VCaP (cell line): Measurements from ENCODE around the gene ZNF580.

Experiments used
- H3K27ac ChIP-seq: fragments of 450-650 bp; 2 replicates; pipeline ENCODE4 v1.5.1; 2017
- TF ChIP-seq, protein P1 (sequence below): fragments of 450-650 bp; conservative IDR thresholded peaks from 2 replicates; pipeline ENCODE4 v1.5.1; 2017; ENCODE audit warnings: mild to moderate bottlenecking, moderate library complexity

Gene ZNF580

DNA sequence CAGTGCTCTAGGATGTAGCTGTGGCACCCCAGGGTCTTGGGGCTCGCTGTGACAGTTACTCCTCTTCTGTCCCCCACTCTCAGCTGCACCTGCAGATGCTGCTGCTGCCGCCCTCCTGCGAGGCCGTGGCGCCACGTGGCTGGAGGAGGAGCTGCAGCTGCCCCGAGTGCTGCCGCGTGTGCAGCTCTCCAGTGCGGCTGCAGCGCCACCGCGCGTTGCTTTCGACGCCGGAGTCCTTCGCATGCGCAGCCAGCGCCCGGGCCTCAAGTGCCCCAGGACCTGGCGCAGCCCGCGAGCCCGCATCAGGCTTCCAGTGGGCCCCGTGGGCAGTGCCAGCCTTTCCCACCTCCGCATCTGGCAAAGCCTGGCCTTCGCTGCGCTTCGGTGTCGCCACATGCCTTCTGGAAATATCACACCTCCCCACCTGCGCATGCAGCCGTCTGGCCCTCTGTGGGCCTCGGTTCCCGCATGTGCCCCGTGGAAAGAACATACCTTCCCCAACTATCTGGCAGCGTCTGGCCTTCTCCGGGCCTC is 692 bp upstream of the ZNF580 start:
- H3K27ac ChIP-seq = peak overlapping the region; percentile 98
- TF ChIP-seq, protein P1, sequence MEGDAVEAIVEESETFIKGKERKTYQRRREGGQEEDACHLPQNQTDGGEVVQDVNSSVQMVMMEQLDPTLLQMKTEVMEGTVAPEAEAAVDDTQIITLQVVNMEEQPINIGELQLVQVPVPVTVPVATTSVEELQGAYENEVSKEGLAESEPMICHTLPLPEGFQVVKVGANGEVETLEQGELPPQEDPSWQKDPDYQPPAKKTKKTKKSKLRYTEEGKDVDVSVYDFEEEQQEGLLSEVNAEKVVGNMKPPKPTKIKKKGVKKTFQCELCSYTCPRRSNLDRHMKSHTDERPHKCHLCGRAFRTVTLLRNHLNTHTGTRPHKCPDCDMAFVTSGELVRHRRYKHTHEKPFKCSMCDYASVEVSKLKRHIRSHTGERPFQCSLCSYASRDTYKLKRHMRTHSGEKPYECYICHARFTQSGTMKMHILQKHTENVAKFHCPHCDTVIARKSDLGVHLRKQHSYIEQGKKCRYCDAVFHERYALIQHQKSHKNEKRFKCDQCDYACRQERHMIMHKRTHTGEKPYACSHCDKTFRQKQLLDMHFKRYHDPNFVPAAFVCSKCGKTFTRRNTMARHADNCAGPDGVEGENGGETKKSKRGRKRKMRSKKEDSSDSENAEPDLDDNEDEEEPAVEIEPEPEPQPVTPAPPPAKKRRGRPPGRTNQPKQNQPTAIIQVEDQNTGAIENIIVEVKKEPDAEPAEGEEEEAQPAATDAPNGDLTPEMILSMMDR = no peak

DNA sequence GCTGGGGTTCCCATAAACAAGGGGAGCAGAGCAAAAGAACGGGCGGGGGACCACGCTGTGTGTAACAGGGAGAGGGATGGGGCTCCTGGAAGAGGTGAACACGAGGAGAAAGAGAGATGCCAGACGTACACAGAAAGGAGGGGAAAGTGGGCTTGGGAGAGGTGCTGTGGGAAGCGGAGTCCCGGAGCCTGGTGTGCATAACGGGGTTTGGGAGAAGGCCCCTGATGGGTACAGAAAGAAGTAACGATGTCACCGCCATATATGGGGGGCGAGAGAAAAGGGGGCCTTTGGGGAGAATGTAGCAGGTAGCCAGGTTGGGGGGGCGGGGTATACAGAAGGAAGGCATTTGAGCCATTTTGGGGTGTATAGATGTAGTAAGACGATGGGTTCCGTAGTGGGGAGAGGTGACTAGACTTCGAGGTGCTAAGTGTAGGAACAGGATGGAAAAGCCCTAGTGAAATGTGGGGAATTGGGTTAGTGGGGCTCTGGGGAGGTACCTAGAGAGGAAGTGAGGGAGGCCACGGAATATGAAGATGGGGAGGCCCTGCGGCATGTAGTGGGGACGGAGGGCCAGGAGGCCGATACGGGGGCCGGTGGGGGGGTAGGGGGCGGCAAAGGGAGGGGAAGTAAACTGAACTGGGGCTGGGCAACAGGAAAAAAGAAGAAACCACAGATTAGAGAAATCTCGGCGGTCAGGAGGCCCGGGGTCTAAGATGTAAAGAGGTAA is 787 bp downstream of the ZNF580 start:
- peak overlapping the region; percentile 98 for H3K27ac ChIP-seq
- TF ChIP-seq, protein P1 = no peak

DNA sequence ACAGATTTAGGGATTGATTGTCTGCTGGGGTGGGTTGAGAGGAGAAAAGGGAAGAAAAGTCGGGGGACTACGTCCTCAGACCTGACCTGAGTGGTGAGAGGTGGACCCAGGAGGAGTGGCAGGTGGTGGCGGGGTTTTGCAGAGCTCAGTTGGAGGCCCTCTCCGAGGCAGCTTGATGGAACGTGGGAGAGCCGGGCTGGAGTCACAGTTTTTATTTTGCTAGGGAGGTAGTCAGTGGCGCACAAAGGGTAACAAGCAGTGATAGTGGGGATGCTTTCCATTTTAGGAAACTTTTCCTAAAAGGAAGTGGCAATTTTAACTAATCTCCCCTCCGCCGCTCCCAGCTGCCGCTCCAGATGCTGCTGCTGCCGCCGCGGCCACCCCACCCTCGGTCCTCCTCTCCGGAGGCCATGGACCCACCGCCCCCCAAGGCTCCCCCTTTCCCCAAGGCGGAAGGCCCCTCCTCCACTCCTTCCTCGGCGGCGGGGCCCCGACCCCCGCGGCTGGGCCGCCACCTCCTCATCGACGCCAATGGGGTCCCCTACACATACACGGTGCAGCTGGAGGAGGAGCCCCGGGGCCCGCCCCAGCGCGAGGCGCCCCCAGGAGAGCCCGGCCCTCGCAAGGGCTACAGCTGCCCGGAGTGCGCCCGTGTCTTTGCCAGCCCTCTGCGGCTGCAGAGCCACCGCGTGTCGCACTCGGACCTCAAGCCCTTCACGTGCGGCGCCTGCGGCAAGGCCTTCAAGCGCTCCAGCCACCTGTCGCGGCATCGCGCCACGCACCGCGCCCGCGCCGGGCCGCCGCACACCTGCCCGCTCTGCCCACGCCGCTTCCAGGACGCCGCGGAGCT is 1.6 kb downstream of the ZNF580 start:
- TF ChIP-seq, protein P1 = no peak
- peak overlapping the region; percentile 98 for H3K27ac ChIP-seq

DNA sequence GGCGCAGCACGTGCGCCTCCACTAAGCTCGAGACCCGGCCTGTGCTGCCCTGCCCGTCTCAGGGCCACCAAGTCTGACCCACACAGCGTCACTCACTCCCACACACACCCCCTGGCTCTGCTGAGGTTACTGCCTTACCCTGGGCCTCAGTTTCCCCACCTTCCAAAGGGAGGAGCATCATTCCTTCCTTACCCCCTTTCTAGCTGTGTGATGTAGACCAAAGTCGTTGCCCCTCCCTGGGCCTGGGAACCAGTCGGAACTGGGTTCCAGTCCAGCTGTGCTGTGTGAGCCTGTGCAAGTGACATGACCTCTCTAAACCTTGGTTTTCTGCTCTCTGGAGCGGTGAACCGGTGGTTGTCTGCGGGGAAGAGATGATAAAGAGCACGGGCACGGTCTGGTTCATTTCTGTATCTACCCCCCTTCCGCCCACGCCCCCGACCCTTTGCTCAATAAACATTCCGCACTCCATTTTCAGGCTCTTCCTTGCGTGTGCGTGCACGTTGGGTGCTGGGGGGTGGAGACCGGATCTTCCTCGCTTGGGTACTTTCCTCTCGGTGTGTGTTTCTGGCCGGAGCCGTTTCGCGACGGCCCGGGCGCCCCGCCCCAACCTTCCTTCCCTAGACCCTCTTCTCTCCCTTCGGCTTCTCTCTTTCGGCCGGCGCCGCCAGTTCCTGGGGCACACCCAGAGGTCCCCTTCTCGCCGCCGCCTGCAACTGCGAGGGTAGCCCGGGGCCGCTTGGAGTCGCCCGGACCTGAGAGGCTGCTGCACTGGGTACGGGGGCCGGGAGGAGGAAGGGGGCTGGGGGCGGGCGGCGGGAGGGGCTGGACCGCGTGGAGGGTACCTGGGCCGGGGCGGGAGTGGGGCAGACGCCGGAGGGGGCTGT is 2.4 kb downstream of the ZNF580 start, which contains the start of gene ZNF581:
Gene ZNF581, plus strand, starts transcription at position 647 of the 884 bp plus-strand sequence. CDS start 923 bp downstream, outside the sequence.
- TF ChIP-seq, protein P1 = no peak
- H3K27ac ChIP-seq = peak within 1 kb of the TSS; percentile 98

DNA sequence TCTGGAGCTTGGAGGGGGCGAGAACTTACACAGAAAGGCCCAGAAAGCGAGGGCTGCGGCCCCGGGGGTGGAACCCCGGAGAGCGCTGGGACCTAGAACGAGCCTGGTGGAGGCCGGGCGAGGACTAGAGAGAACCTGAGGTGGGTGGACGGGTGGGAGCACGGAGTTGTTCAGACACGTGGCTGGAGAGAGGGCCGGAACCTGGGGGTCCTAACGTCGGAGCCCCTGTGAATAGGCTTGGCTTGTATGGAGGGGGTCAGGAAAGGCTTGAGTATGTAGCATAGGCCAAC is 3.0 kb downstream of the ZNF580 start:
- H3K27ac ChIP-seq = peak overlapping the region; percentile 98
- TF ChIP-seq, protein P1 = no peak

DNA sequence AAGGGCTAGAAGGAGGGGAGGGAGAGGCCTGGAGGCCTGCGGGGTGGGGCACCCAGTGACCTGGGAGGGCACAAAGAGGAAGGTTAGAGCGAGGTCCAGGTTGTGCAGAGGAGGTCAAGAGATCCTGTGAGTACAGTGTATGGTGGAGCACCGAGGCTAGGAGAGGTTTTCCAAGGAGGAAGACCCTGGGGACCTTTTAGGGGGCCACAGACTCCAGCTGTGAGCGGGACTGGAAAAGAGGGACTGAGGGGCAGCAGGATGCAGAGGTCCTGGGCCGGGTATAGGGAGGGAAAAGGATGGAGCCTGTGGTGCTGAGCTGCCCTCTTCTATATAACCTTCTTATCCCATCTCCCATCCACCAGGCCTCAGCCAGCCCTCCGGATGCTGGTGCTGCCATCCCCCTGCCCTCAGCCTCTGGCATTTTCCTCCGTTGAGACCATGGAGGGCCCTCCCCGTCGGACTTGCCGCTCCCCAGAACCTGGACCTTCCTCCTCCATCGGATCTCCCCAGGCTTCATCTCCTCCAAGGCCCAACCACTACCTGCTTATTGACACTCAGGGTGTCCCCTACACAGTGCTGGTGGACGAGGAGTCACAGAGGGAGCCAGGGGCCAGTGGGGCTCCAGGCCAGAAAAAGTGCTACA is 3.5 kb downstream of the ZNF580 start:
- peak overlapping the region; percentile 98 for H3K27ac ChIP-seq
- TF ChIP-seq, protein P1 = no peak
